DOHH2 (cell line): ENCODE results near the gene EML5.

Source experiments
- H3F3A ChIP-seq: fragments of 200-600 bp; sonication (generic), shearing (Covaris generic); 2 replicates; pipeline ENCODE4 v1.6.0; 2016; ENCODE audit warnings: antibody characterized with exemption, mild to moderate bottlenecking; ENCODE audit not compliant: control insufficient read depth, insufficient read depth
- H3K27ac ChIP-seq: fragments of 200-600 bp; sonication (generic); 2 replicates; pipeline ENCODE4 v1.5.1; 2014; ENCODE audit warnings: low read depth, mild to moderate bottlenecking, low read length, moderate library complexity
- H3K27me3 ChIP-seq: fragments of 200-600 bp; sonication (generic); 2 replicates; pipeline ENCODE4 v1.6.1; 2014; ENCODE audit warnings: mild to moderate bottlenecking, low read length, mixed read lengths; ENCODE audit not compliant: control insufficient read depth
- H3K36me3 ChIP-seq: fragments of 200-600 bp; sonication (generic); 2 replicates; pipeline ENCODE4 v1.6.1; 2014; ENCODE audit warnings: mild to moderate bottlenecking, low read length, moderate library complexity, mixed read lengths; ENCODE audit not compliant: control insufficient read depth
- H3K4me1 ChIP-seq: fragments of 200-600 bp; sonication (generic); 2 replicates; pipeline ENCODE4 v1.6.1; 2014; ENCODE audit warnings: mild to moderate bottlenecking, low read length, mixed read lengths; ENCODE audit not compliant: control insufficient read depth
- H3K4me2 ChIP-seq: fragments of 200-600 bp; sonication (generic); 2 replicates; pipeline ENCODE4 v1.6.0; 2014; ENCODE audit warnings: mild to moderate bottlenecking, low read length, moderate library complexity
- H3K4me3 ChIP-seq: fragments of 200-600 bp; sonication (generic); 2 replicates; pipeline ENCODE4 v1.5.1; 2014; ENCODE audit warnings: mild to moderate bottlenecking, low read length, mixed read lengths
- H3K79me2 ChIP-seq: fragments of 200-600 bp; sonication (generic); 2 replicates; pipeline ENCODE4 v1.6.1; 2014; ENCODE audit warnings: mild to moderate bottlenecking, low read length, mixed read lengths; ENCODE audit not compliant: control insufficient read depth
- H3K9me2 ChIP-seq: fragments of 200-600 bp; sonication (generic); replicated peaks from 2 replicates; pipeline ENCODE4 v1.6.1; 2014; ENCODE audit warnings: mild to moderate bottlenecking, low read length, mixed read lengths; ENCODE audit not compliant: control insufficient read depth
- H3K9me3 ChIP-seq: fragments of 200-600 bp; sonication (generic); 2 replicates; pipeline ENCODE4 v1.6.1; 2014; ENCODE audit warnings: antibody characterized with exemption, low read length, mixed read lengths; ENCODE audit not compliant: control insufficient read depth, insufficient read depth
- H4K20me1 ChIP-seq: fragments of 200-600 bp; sonication (generic); 2 replicates; pipeline ENCODE4 v1.6.0; 2014; ENCODE audit warnings: low read depth, mild to moderate bottlenecking, antibody characterized with exemption, low read length, moderate library complexity; ENCODE audit not compliant: control insufficient read depth, insufficient read depth
- EZH2phosphoT487 ChIP-seq: fragments of 200-600 bp; sonication (generic); IDR thresholded peaks from 2 replicates; pipeline ENCODE4 v1.6.1; 2017; ENCODE audit warnings: borderline replicate concordance, mild to moderate bottlenecking, antibody characterized with exemption, low read length, moderate library complexity, mixed read lengths
- TF ChIP-seq, protein P1 (sequence below): fragments of 200-600 bp; sonication (generic); IDR thresholded peaks from one replicate; pipeline ENCODE4 v1.5.1; 2014; ENCODE audit warnings: antibody characterized with exemption, mild to moderate bottlenecking, low read depth, low read length; ENCODE audit not compliant: poor library complexity, severe bottlenecking

Gene EML5

DNA sequence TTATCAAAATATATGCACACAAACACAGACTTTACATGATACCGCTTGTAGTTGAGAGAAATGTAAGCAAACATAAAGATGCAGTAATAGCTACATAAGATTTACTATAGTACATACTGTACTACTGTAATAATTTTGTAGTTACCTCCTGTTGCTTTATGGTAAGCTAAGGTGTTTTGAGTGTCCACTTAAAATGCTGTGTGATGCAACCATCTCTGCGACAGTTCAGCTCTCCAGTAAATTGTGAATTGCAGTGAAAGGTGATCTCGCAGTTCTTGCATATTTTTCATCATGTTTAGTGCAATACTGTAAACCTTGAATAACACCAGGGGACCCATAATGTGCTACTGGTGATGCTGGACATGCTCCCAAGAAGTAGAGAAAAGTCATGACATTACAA is 208.3 kb downstream of the EML5 start:
- no peaks in the 10 kb centered on the region for H4K20me1 ChIP-seq
- no peaks in the 10 kb centered on the region for H3F3A ChIP-seq
- H3K4me2 ChIP-seq, result no peak overlapping the region
- H3K36me3 ChIP-seq, result peaks cover 76% of the 10 kb centered on the region
- no peaks in the 10 kb centered on the region for H3K9me2 ChIP-seq
- TF ChIP-seq, protein P1, sequence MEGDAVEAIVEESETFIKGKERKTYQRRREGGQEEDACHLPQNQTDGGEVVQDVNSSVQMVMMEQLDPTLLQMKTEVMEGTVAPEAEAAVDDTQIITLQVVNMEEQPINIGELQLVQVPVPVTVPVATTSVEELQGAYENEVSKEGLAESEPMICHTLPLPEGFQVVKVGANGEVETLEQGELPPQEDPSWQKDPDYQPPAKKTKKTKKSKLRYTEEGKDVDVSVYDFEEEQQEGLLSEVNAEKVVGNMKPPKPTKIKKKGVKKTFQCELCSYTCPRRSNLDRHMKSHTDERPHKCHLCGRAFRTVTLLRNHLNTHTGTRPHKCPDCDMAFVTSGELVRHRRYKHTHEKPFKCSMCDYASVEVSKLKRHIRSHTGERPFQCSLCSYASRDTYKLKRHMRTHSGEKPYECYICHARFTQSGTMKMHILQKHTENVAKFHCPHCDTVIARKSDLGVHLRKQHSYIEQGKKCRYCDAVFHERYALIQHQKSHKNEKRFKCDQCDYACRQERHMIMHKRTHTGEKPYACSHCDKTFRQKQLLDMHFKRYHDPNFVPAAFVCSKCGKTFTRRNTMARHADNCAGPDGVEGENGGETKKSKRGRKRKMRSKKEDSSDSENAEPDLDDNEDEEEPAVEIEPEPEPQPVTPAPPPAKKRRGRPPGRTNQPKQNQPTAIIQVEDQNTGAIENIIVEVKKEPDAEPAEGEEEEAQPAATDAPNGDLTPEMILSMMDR, result no peak
- H3K4me1 ChIP-seq, result no peaks in the 10 kb centered on the region
- no peak overlapping the region for H3K4me3 ChIP-seq
- H3K79me2 ChIP-seq, result no peaks in the 10 kb centered on the region
- no peak overlapping the region for H3K27ac ChIP-seq
- no peaks in the 10 kb centered on the region for H3K27me3 ChIP-seq
- no peaks in the 10 kb centered on the region for H3K9me3 ChIP-seq

DNA sequence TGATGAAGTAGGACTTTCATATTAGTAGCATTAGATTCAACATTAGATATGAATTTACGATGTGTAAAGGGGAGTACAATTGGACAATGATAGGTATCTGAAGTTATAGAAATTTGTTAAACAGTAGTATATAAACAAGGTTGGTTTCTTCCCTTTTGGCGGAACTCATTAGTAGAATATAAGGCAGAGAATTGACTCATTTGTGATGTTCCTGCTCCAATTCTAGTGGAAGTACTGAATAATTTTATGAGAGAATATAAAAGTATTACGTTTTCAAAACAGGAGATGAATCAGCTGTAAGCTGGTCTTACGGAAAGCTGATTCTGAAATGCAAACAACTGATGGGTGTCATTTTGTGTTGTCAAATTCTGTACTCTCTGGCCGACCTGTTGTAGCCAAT is 216.5 kb downstream of the EML5 start:
- H3K79me2 ChIP-seq, result no peaks in the 10 kb centered on the region
- H3K27me3 ChIP-seq, result no peaks in the 10 kb centered on the region
- H3K9me2 ChIP-seq, result no peaks in the 10 kb centered on the region
- peaks cover 84% of the 10 kb centered on the region for H3K36me3 ChIP-seq
- H3K27ac ChIP-seq, result no peak overlapping the region
- no peaks in the 10 kb centered on the region for H4K20me1 ChIP-seq
- no peak overlapping the region for H3K4me2 ChIP-seq
- H3F3A ChIP-seq, result no peaks in the 10 kb centered on the region
- TF ChIP-seq, protein P1, result no peak
- TF ChIP-seq EZH2phosphoT487, result no peak
- H3K4me1 ChIP-seq, result no peaks in the 10 kb centered on the region
- H3K4me3 ChIP-seq, result no peak overlapping the region
- no peaks in the 10 kb centered on the region for H3K9me3 ChIP-seq

DNA sequence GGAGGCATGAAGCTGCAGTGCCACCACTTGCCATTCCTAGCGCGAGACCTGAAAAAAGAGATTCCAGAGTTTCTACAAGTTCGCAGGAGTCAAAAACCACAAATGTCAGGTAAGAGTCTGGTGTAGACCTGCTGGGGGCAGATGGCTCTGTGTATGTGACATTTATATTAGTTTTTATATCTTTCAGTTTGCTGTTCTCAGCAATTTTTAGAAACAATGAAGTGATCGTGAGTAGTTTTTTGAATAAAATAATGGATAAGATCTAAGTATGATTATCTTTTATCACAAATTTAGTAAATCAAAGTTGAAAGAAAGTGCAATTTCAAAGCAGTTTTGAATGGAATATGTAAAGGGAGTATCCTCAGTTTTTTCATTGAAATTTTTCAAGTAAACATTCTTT is 220.6 kb downstream of the EML5 start:
- TF ChIP-seq, protein P1, result no peak
- no peak for TF ChIP-seq EZH2phosphoT487
- no peak overlapping the region for H3K4me3 ChIP-seq
- H3K27ac ChIP-seq, result no peak overlapping the region
- no peaks in the 10 kb centered on the region for H3K9me2 ChIP-seq
- 0 out of 2 replicates have a peak, but pooled peaks cover 2% of the 10 kb centered on the region for H3K79me2 ChIP-seq
- H3K9me3 ChIP-seq, result no peaks in the 10 kb centered on the region
- peaks cover 86% of the 10 kb centered on the region for H3K36me3 ChIP-seq
- no peaks in the 10 kb centered on the region for H4K20me1 ChIP-seq
- no peak overlapping the region for H3K4me2 ChIP-seq
- no peaks in the 10 kb centered on the region for H3F3A ChIP-seq
- H3K27me3 ChIP-seq, result no peaks in the 10 kb centered on the region
- no peaks in the 10 kb centered on the region for H3K4me1 ChIP-seq

DNA sequence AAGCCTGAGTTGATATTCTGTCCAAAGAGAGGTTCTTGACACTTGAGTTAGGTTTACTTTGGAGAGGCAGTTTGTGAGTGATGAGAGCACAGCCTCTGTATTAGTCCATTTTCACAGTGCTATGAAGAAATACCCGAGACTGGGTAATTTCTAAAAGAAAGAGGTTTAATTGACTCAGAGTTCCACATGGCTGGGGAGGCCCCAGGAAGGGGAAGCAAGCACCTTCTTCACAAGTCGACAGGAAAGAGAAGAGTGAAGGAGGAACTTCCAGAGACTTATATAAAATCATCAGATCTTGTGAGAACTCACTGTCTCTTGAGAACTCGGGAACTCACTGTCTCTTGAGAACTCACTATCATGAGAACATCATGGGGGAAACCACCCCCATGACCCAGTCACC is 224.6 kb downstream of the EML5 start:
- no peaks in the 10 kb centered on the region for H3F3A ChIP-seq
- H3K27me3 ChIP-seq, result no peaks in the 10 kb centered on the region
- H3K4me1 ChIP-seq, result peaks cover 11% of the 10 kb centered on the region
- H3K27ac ChIP-seq, result no peak overlapping the region
- TF ChIP-seq, protein P1, result no peak
- TF ChIP-seq EZH2phosphoT487, result no peak
- peaks cover 32% of the 10 kb centered on the region for H3K79me2 ChIP-seq
- peaks cover 66% of the 10 kb centered on the region for H3K36me3 ChIP-seq
- H3K4me2 ChIP-seq, result no peak overlapping the region
- no peaks in the 10 kb centered on the region for H4K20me1 ChIP-seq
- H3K4me3 ChIP-seq, result no peak overlapping the region
- no peaks in the 10 kb centered on the region for H3K9me2 ChIP-seq
- no peaks in the 10 kb centered on the region for H3K9me3 ChIP-seq
